Glutamatergic neuron (in vitro differentiated cells): ENCODE data around the gene RBX1. TPM values are rescaled to one million over a fixed set of nuclear protein-coding genes. Genes with fewer than 3 reads are reported as not detected.

Source experiments
- DNase-seq: peaks from one replicate; pipeline ENCODE4 v3.0.0; 2022
- H3K27ac Mint-ChIP-seq: one replicate; pipeline ENCODE4 v1.8.0; 2020; ENCODE audit warnings: mild to moderate bottlenecking, mixed read lengths, inconsistent platforms; ENCODE audit not compliant: unreplicated experiment
- H3K27me3 Mint-ChIP-seq: one replicate; pipeline ENCODE4 v1.8.0; 2020; ENCODE audit warnings: mild to moderate bottlenecking, moderate library complexity, mixed read lengths, inconsistent platforms; ENCODE audit not compliant: unreplicated experiment
- H3K36me3 Mint-ChIP-seq: one replicate; pipeline ENCODE4 v1.8.0; 2020; ENCODE audit warnings: mild to moderate bottlenecking, mixed read lengths, inconsistent platforms; ENCODE audit not compliant: unreplicated experiment
- H3K4me1 Mint-ChIP-seq: one replicate; pipeline ENCODE4 v1.8.0; 2020; ENCODE audit warnings: mild to moderate bottlenecking, low read depth, mixed read lengths, inconsistent platforms; ENCODE audit not compliant: unreplicated experiment
- H3K4me3 Mint-ChIP-seq: one replicate; pipeline ENCODE4 v1.8.0; 2020; ENCODE audit warnings: mild to moderate bottlenecking, mixed read lengths, inconsistent platforms; ENCODE audit not compliant: unreplicated experiment
- H3K9me3 Mint-ChIP-seq: one replicate; pipeline ENCODE4 v1.8.0; 2020; ENCODE audit warnings: mild to moderate bottlenecking, moderate library complexity, mixed read lengths, inconsistent platforms; ENCODE audit not compliant: unreplicated experiment
- total RNA-seq: library from RNA; stranded (reverse); fragmentation: NEBNext Ultra II Directional; extraction: Animal tissue kit (Norgen Biotek cat#: 25700); gene quantifications from one replicate; pipeline ENCODE4 v1.2.1, GENCODE V29; 2021; ENCODE audit not compliant: unreplicated experiment
- TF ChIP-seq, protein P1 (sequence below): fragments of 200-600 bp; sonication (generic); IDR thresholded peaks from one replicate; pipeline ENCODE4 v1.5.0; 2021; ENCODE audit not compliant: partially characterized antibody, unreplicated experiment

Gene RBX1
- total RNA-seq, 1 donor from 2014 or later: 66.4 TPM

DNA sequence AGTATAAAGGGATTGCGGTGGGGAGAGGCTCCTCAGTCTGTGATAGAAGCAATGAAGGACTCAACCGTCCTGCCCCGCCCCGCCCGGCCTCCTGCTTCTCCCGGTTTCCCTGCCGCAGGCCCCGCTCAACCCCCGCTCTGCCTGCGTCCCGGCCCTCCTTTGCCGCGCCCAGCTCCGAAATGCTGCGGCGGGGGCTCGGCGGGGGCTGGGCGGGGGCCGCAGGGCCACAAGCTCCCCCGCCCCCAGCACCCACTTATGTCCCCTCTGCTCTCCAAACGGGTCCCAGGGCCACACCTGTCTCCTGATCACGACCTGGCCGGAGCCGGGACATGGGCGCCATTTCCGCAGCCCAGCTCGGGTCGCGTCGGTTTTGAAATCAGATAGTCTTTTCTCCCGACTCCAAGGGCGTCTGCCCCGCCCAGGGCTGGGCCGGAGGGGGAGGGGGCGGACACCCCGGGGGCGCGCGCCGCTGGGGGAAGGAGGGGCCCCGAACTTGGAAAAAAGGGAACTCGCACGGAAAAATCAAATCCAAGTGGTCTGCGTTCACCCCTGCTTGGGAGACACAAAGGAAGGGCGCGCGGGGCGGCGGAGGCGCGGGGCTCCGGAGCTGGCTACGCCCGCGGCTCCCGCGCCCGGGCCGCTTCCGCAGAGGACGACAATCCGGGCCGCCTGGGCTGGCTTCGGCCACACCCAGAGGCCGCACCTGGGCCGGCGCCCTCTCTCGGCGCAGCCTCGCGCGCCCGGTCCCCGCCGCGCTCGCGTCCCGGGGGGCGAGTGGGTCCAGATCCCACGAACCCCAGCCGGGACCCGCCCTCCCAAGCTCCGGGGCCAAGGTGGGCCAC, 70.7 kb downstream of the RBX1 start:
- H3K36me3 Mint-ChIP-seq: no peaks in the 10 kb centered on the region
- TF ChIP-seq, protein P1, sequence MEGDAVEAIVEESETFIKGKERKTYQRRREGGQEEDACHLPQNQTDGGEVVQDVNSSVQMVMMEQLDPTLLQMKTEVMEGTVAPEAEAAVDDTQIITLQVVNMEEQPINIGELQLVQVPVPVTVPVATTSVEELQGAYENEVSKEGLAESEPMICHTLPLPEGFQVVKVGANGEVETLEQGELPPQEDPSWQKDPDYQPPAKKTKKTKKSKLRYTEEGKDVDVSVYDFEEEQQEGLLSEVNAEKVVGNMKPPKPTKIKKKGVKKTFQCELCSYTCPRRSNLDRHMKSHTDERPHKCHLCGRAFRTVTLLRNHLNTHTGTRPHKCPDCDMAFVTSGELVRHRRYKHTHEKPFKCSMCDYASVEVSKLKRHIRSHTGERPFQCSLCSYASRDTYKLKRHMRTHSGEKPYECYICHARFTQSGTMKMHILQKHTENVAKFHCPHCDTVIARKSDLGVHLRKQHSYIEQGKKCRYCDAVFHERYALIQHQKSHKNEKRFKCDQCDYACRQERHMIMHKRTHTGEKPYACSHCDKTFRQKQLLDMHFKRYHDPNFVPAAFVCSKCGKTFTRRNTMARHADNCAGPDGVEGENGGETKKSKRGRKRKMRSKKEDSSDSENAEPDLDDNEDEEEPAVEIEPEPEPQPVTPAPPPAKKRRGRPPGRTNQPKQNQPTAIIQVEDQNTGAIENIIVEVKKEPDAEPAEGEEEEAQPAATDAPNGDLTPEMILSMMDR: no peak
- peaks cover 9% of the 10 kb centered on the region for H3K4me1 Mint-ChIP-seq
- peaks cover 5% of the 10 kb centered on the region for H3K27me3 Mint-ChIP-seq
- H3K4me3 Mint-ChIP-seq: peak overlapping the region; percentile 95
- H3K9me3 Mint-ChIP-seq: peaks cover 4% of the 10 kb centered on the region
- DNase-seq: peak; percentile 72
- peak overlapping the region; percentile 99 for H3K27ac Mint-ChIP-seq

- TF ChIP-seq, protein P1: no peak
- peak overlapping the region; percentile 84 for H3K4me3 Mint-ChIP-seq
- H3K27me3 Mint-ChIP-seq: peaks cover 6% of the 10 kb centered on the region
Measured at GRCh38 chr22:41022470-41023298, 71.5 kb downstream of the RBX1 start.

More at GRCh38 chr22:41022470-41023298, 71.5 kb downstream of the RBX1 start:
- H3K9me3 Mint-ChIP-seq: peaks cover 4% of the 10 kb centered on the region
- H3K27ac Mint-ChIP-seq: peak overlapping the region; percentile 90
- no peaks in the 10 kb centered on the region for H3K36me3 Mint-ChIP-seq
- peaks cover 9% of the 10 kb centered on the region for H3K4me1 Mint-ChIP-seq
- peak; percentile 96 for DNase-seq

Other genes with a start within 250 kb of the RBX1 start
- gene SLC25A17, start 132.0 kb upstream of the RBX1 start, total RNA-seq: 18.3 TPM
- 196 TPM for gene ST13, start 94.7 kb upstream of the RBX1 start, total RNA-seq
- gene XPNPEP3, start 94.2 kb upstream of the RBX1 start, total RNA-seq: 20.7 TPM
- not detected for gene DNAJB7, start 89.3 kb upstream of the RBX1 start, total RNA-seq
- gene EP300, start 141.2 kb downstream of the RBX1 start, total RNA-seq: 127 TPM